HTERT RPE-1 (cell line): ENCODE measurements around the gene EIF3L.

Experiments used
- in situ Hi-C: fragments of 300-500 bp; cut with MboI; formaldehyde crosslinking; loops from 4 replicates; pipeline ENCODE4 v1.14.3; 2020; ENCODE audit warnings: low sequenced_read_pairs

The EIF3L gene

DNA sequence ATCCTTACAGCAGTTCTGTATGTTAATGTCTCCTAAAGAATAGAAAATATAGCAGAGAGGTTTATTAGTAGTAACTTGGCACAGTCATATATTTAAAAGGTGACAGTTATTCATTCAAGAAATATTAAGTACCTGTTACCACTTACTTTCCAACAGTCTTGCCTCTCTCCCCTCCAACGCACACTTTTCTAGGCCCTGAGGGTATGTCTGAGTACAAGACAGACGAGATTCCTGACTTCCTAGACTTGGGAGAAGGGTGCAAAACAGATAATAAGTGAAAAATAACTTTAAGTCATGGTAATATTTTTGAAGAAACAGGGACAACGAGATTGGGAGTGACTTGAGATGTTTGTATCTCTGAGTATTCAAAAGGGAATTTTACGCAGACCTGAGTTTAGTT is 1.6 kb downstream of the EIF3L start:
- in situ Hi-C loops: no loop called here

DNA sequence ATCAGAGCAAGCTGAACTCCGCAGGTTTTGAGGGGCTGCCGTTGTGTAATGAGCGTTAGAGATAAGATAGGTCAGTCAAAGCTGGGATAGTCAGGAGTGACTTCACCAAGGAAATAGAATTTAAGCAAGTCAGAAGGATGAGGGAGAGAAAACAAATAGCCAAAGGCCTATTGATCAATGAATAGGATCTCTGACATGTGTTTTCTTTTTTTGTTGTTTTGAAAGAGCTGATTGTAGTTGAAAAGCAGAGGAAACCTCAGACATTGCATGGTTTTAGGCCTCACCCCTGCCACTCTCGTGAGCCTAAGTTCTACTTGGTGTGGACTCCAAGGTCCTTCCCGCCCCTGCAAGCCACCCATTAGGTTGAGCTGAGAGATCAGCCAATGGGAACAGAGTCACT is 3.2 kb downstream of the EIF3L start:
- in situ Hi-C loops: no loop called here

GRCh38 chr22:37854946-37855345 is 5.7 kb downstream of the EIF3L start:
- in situ Hi-C loops: no loop called here

GRCh38 chr22:37855462-37855861 is 6.2 kb downstream of the EIF3L start:
- in situ Hi-C loops: no loop called here

- in situ Hi-C loops: no loop called here
Measured at GRCh38 chr22:37860796-37861421, 11.7 kb downstream of the EIF3L start.

GRCh38 chr22:37862570-37863325 is 13.5 kb downstream of the EIF3L start:
- in situ Hi-C loops: no loop called here

DNA sequence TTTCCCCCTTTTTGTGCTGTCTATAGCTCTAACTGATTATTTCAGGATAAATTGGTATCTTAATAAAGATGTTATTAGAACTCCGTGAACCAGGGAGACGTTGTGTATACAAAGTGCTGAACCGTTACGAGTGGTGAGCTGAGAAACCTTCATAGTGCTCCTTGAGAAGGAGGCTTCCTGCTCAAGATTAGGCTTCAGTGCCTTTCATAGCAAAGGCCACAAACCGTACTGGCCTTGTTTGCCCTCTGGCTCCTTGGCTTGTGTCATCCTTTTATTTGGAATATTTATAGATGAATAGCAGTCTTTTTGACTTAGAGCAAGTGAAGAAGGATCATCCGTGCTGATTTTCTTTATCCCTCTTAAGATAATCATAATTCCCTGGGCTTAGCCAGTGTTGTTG is 16.3 kb downstream of the EIF3L start:
- in situ Hi-C loops: no loop called here

GRCh38 chr22:37870273-37870672 is 21.1 kb downstream of the EIF3L start:
- in situ Hi-C loops: no loop called here

DNA sequence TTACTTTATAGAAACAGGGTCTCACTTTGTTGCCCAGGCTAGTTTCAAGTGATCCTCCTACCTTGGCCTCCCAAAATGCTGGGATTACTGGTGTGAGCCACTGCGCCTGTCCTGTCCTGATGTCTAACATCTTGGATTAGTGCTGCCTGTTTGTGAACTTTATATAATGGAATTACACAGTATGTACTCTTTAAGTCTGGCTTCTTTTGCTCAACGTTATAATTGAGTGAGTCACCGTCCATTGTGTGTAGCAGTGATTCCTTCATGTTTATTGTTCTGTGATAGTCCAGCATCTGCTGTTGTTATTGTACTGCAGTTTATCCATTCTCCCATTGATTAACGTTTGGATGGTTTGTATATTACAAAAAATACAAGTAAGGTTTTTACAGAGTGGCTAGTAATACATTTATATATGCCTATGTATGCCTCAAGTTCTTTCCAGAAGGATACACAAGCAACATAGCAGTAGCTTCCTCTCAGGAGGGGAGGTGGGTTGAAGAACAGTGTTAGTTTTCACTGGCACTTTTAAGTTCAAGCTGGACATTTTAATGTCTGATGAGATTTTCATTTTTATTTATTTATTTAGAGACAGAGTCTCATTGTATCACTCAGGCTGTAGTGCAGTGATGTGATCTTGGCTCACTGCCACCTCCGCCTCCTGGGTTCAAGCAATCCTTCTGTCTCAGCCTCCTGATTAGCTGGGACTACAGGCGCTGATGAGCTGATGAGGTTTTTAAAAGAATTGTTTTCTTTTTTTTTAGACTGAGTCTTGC is 31.6 kb downstream of the EIF3L start:
- in situ Hi-C loops: no loop called here

DNA sequence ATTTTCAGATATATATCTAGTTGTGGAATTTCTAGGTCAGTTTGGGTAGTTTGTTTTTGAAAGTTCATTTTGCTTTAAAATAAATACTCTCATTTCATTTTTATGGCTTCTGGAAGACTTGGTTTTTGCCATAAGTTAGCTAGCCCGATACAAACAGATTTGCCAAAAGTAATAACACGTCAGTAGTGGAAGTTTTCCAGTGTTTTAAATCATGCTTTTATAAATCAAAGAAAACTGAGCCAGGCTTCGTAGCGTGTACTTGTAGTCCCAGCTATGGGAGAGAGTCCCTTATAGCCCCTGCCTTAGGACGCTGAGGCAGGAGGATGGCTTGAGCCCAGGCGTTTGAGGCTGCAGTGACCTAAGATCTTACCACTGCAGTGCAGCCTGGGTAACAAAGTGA is 35.2 kb downstream of the EIF3L start:
- in situ Hi-C loops: no loop called here

- in situ Hi-C loops: no loop called here
Measured at GRCh38 chr22:37887584-37888378, 38.6 kb downstream of the EIF3L start.

- in situ Hi-C loops: no loop called here
Measured at GRCh38 chr22:37891926-37892325, 42.7 kb downstream of the EIF3L start.

- in situ Hi-C loops: no loop called here
Measured at GRCh38 chr22:37892566-37893335, 43.5 kb downstream of the EIF3L start.

DNA sequence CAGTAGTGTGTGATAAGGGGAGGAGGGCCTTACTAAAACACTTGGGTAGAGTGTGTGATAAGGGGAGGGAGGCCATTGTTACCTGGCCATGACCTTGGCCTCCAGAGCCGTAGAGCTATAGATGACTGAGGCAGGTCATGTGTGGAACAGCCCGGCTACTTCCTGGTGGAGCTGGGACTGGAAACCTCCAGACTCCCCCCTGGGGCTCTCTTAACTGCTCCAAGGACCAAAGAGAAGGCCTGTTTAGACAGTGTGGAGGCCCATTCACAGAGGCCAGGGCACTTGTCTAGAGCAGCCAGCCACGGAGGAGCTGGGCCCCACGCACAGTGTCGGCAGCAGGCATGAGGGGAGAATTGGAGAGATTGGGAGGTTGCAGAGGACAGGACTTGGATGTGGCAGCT is 44.4 kb downstream of the EIF3L start:
- in situ Hi-C loops: no loop called here

DNA sequence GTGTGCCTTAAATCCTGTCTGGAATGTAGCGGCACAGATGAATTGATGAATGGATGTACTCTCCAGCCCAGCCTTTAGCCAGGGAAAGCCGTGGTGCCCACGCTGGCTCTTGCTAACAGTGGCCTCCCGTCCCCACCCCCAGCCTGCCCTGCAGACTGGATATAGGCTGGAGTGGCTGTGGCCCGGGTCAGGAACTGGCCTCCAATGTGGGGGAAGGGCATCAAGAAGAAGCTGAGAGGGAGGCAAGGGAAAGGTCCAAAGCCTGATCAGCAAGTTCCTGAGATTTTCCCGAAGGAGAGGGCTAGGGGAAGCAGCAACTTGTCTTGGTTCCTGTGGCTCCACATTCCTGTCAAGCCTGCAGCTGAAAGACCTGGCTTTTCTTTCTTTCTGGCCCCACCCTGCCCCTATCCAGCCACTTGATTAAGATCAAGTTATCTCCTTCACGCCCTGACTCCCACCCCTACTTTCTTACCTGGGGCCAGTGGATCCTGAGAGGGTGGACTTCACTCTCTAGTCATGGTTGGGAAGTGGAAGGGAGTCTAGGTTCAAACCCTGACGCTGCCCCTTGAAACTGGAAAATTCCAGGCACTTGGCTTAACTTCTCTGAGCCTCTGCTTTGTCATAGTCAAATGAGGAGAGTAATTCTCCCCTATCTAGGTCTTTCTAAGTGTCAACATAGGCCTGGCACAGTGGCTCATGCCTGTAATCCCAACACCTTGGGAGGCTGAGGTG is 45.9 kb downstream of the EIF3L start:
- in situ Hi-C loops: no loop called here

DNA sequence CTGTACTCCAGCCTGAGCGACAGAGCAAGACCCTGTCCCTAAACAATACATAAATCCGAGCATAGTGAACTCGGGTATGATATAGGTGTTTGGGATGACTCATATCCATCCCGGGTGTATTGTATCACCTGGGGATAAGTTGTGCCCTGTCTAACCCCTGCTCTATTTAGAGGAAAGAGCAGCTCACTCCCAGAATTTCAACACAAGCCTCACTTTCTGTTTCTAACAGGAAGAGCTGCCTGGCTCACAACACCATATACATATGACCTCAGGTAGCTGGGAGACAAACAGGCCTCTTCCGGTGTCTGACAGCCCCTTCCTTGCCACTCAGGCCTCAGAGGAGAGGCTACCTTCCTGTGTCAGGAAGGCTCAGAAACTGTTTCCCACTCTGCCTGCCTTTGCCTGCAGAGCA is 47.0 kb downstream of the EIF3L start:
- in situ Hi-C loops: no loop called here

DNA sequence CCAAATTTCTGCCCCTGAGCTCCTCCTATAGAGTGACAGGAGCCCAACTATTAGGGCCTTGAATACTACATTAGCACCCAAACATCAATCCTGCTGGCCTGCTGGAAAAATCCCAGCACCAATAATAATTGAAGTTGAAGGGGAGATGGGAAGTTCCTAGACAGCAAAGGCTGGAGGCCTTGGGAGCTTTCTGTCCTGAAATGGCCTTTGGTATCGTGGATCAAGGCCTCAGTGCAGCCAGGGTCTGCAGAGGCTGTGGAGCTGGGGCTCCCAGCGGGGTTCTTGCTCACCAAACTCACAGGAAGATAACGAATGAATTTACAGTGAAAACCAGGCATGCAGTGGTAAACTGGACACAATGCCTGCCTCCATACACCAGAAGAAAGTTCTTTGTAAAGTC is 47.7 kb downstream of the EIF3L start:
- in situ Hi-C loops: no loop called here

DNA sequence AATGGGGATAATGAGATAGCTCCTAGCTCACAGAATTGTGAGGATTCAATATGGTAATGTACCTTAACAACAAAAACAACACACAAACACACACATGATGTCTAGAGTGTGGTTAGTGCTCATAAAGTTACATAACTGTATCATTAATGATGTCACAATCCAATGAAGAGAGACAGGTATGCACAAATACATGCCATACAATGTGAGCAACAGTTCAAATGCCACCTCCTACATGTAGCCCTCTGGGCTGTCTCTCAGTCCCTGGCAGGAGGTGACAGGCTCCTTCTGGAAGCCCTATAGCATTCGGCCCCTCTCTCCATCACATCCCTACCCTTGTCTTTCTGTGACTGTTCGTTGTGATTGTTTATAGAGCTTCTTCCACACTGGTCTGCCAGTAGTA is 48.6 kb downstream of the EIF3L start:
- in situ Hi-C loops: no loop called here

- in situ Hi-C loops: no loop called here
Measured at GRCh38 chr22:37898441-37899181, 49.4 kb downstream of the EIF3L start.
